ENCODE data around the gene TMEM87B.
A peak's percentile ranks its signal among the peaks of the same experiment; 100 is the strongest.

The TMEM87B gene

DNA sequence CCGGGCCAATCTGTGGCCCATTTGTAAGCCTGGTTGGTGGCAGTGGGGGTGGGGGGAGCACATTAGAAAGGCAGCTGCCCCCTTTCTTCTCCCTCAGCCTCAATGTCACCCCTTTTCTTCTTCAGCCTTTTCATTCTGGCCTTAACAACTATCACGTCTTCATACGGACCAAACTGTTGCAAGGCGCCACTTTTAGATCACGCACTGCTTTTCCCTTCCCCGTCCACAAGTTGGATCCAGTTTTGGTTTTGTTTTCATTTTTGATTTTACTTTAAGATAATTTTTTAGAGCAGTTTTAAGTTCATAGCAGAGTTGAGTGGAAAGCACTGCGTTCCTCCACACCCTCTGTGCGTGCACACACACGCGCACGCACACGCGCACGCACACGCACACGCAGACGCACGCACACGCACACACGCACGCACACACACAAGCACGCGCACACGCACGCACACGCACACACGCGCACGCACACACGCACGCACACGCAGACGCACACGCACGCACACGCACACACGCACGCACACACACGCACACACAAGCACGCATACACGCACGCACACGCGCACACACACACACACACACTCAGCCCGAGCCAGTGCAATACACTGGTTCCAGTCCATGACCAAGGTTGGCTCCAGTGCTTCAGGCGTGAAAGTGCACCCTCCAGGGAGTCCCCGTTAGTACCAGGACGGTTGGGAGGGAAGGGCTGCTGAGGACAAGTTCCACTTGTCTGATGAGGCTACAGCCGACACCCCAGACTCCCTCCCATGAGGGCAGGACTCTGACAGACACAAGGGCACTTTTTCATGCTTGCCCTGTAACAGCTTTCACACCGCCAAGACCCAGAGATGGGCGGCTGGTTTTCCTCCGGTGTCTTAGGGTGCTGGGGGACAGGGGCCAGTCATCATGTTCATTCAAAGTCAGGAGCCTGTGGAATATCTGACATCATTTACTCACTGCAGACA is 105.5 kb downstream of the TMEM87B start:
- TF ChIP-seq, protein P1, sequence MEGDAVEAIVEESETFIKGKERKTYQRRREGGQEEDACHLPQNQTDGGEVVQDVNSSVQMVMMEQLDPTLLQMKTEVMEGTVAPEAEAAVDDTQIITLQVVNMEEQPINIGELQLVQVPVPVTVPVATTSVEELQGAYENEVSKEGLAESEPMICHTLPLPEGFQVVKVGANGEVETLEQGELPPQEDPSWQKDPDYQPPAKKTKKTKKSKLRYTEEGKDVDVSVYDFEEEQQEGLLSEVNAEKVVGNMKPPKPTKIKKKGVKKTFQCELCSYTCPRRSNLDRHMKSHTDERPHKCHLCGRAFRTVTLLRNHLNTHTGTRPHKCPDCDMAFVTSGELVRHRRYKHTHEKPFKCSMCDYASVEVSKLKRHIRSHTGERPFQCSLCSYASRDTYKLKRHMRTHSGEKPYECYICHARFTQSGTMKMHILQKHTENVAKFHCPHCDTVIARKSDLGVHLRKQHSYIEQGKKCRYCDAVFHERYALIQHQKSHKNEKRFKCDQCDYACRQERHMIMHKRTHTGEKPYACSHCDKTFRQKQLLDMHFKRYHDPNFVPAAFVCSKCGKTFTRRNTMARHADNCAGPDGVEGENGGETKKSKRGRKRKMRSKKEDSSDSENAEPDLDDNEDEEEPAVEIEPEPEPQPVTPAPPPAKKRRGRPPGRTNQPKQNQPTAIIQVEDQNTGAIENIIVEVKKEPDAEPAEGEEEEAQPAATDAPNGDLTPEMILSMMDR (conservative IDR thresholded peaks at IDR 0.05; ENCODE audit: low read depth, low read length): no peak
- no peak for DNase-seq (ENCODE audit: low read depth)
- no peak overlapping the region for H3K4me3 ChIP-seq (ENCODE audit: low read depth, low read length)

DNA sequence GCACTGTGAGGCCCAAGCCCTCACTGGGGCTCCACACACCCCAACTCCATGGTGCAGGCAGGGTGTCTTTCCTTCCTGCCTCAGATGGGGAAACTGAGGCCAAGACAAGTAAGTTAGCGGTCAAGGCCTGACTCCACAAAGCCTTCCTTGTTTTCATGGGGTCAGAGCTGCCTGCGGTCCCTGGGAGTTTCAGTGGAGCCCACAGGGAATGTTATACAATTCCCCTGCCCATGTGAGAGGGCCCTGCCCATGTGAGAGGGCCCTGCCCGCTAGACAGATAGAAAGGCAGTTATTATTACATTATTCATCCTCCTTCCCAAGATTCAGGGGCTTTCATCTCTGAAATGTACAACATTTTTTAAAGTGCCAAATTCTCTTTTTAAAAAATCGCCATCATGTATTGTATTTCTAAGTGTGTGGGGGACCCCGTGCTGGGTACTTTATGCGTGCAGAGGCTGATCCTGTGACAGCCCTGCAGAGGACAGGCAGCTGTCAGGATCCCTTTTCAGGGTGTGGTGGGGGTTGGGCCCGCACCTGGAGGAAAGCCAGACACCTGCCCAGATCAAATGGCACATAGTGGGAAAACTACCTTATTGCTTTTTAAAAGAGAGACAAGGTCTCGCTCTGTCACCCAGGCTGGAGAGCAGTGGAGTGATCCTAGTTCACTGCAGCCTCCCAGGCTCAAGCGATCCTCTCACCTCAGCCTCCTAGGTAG is 106.5 kb downstream of the TMEM87B start:
- TF ChIP-seq, protein P1 (conservative IDR thresholded peaks at IDR 0.05; ENCODE audit: low read depth, low read length): no peak
- no peak overlapping the region for H3K4me3 ChIP-seq (ENCODE audit: low read depth, low read length)
- DNase-seq (ENCODE audit: low read depth): no peak

DNA sequence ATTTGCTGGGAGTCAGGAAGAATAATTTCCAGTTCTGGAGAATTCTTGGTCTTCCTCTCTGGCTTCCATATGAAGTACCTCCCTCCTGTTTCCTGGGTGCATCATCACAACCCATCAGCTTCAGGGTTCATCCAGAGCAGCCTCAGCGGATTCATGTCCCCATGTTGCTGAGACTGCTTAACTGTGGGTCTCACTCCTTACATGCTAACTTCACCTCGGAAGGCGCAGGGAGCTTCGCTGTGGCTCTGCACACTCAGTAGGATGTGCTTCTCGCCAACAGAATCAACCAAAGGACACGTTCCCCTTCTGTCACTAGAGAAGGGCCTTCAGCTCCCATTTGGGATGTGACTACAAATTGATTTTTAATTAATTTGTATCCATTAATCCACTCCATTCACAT is 107.3 kb downstream of the TMEM87B start:
- TF ChIP-seq, protein P1 (conservative IDR thresholded peaks at IDR 0.05; ENCODE audit: low read depth, low read length): no peak
- no peak overlapping the region for H3K4me3 ChIP-seq (ENCODE audit: low read depth, low read length)
- no peak for DNase-seq (ENCODE audit: low read depth)

DNA sequence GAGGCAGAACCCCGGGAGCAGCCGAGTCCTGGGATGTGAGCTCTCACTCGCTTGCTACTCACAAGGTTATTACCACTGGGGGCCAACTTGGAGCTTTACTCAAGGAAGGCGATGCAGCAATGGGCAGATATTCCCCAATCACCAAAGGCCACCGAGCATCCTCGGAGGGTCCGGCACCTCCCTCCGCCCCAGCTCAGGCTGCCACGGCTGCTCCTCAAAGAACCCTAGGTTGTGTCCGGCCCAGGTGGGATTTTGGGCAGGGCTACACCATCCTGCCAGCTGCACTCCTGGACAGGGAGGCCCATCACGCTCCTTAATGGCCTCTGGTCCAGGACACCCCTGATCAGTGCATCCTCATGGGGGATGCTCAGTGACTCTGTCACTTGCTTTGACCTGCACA is 107.9 kb downstream of the TMEM87B start:
- H3K4me3 ChIP-seq (ENCODE audit: low read depth, low read length): no peak overlapping the region
- TF ChIP-seq, protein P1 (conservative IDR thresholded peaks at IDR 0.05; ENCODE audit: low read depth, low read length): no peak
- no peak for DNase-seq (ENCODE audit: low read depth)

DNA sequence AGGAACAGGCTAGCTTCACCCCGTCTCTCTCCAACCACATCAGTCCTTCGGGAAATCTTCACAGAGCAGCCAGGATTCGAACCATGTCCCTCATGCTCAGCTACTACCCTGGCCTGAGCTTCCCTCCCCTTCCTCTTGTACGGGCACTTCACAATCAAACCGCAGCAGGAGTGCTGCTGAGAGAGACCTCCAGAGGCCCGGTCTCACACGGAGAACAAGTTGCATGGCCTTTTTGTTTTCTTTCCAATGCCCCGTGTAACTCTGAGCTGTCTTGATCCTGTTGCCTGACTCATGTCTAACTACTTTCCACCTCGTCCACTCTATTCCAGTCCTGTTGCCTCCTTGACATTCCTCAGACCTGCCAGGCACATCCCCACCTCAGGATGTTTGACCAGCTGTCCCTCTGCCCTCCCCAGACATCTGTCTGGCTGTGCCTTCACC is 108.5 kb downstream of the TMEM87B start:
- TF ChIP-seq, protein P1 (conservative IDR thresholded peaks at IDR 0.05; ENCODE audit: low read depth, low read length): no peak

DNA sequence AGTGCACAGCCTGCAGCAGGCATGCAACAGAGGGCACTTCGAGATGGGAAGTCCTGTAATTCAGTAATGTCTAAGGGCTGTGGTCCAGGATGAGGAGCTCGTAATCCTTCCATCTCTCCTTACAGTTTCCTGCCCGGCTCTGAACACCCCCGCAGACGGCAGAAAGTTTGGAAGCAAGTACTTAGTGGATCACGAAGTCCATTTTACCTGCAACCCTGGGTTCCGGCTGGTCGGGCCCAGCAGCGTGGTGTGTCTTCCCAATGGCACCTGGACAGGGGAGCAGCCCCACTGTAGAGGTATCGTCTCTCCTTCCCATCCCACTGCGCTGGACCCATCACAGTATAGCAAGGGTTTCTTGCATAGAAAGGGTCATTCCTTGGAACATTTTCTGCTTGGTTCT is 109.8 kb downstream of the TMEM87B start:
- no peak overlapping the region for H3K4me3 ChIP-seq (ENCODE audit: low read depth, low read length)
- DNase-seq (ENCODE audit: low read depth): no peak
- TF ChIP-seq, protein P1 (conservative IDR thresholded peaks at IDR 0.05; ENCODE audit: low read depth, low read length): no peak

More for the DNA sequence above, 108.5 kb downstream of the TMEM87B start:
- no peak overlapping the region for H3K4me3 ChIP-seq (ENCODE audit: low read depth, low read length)
- DNase-seq (ENCODE audit: low read depth): peak; percentile 35

Measured in choroid plexus epithelial cell (primary cell).